B cell (primary cell): ENCODE data around the gene TMEM119.

Experiments
- EZH2 ChIP-seq: IDR thresholded peaks from 2 replicates; pipeline ENCODE4 v1.6.1; 2012; ENCODE audit warnings: borderline replicate concordance, low read depth, mild to moderate bottlenecking, moderate library complexity, low read length; ENCODE audit not compliant: insufficient read depth, poor library complexity, severe bottlenecking
- TF ChIP-seq, protein P1 (sequence below): fragments of 200-600 bp; IDR thresholded peaks from one replicate; pipeline ENCODE4 v1.8.0; 2022; ENCODE audit warnings: antibody characterized with exemption, mild to moderate bottlenecking

GRCh38 chr12:108576660-108577234 is 21.1 kb downstream of the TMEM119 start:
- TF ChIP-seq, protein P1, sequence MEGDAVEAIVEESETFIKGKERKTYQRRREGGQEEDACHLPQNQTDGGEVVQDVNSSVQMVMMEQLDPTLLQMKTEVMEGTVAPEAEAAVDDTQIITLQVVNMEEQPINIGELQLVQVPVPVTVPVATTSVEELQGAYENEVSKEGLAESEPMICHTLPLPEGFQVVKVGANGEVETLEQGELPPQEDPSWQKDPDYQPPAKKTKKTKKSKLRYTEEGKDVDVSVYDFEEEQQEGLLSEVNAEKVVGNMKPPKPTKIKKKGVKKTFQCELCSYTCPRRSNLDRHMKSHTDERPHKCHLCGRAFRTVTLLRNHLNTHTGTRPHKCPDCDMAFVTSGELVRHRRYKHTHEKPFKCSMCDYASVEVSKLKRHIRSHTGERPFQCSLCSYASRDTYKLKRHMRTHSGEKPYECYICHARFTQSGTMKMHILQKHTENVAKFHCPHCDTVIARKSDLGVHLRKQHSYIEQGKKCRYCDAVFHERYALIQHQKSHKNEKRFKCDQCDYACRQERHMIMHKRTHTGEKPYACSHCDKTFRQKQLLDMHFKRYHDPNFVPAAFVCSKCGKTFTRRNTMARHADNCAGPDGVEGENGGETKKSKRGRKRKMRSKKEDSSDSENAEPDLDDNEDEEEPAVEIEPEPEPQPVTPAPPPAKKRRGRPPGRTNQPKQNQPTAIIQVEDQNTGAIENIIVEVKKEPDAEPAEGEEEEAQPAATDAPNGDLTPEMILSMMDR, result no peak
- TF ChIP-seq EZH2, result no peak
